HG02981 (cell line): ENCODE measurements around the gene RAB20.
A peak's percentile ranks its signal among the peaks of the same experiment; 100 is the strongest.
"Not testable (repeated sequence)": the region's sequence is repeated elsewhere in the genome, so short reads cannot be mapped to it uniquely, and the experiment has no call there.

ENCODE experiments used
- ATAC-seq: cut with Tn5 transposase; IDR thresholded peaks from one replicate; pipeline ENCODE4 v1.9.1; 2021; ENCODE audit warnings: mild to moderate bottlenecking, moderate library complexity; ENCODE audit not compliant: unreplicated experiment

The RAB20 gene, protein sequence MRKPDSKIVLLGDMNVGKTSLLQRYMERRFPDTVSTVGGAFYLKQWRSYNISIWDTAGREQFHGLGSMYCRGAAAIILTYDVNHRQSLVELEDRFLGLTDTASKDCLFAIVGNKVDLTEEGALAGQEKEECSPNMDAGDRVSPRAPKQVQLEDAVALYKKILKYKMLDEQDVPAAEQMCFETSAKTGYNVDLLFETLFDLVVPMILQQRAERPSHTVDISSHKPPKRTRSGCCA

DNA sequence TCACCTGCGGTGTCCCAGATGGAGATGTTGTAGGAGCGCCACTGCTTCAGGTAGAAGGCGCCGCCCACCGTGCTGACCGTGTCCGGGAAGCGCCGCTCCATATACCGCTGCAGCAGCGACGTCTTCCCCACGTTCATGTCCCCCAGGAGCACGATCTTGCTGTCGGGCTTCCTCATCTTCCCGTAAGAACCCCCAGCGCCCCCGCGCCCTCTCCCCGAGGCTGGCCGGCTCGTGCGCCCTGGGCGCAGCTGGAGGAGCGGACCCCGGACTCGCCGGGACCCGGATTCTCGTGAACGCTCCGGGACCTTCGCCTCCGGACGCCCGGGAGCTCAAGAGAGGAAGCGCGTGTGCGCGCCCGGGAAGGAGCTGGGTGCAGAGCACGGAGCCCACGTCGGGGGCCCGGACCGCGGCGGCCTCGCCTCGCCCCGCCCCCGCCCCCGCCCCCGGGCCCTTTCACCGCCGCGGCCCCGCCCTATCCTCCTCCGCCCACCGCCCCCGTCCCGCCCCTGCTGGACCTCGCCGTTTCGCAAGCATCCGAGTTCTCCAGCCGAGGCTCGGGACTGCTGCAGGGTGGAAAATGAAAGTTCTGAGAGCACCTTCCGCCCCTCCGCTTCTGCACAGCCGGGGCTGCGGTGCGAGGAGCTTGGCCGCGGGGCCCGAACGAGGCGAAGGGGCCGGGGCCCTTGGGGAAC lies at the start of gene RAB20:
RAB20 (minus strand) TSS at position 379 of the 692 bp plus-strand sequence; CDS start at position 176, 203 bp downstream.
- peak; percentile 69 for ATAC-seq

DNA sequence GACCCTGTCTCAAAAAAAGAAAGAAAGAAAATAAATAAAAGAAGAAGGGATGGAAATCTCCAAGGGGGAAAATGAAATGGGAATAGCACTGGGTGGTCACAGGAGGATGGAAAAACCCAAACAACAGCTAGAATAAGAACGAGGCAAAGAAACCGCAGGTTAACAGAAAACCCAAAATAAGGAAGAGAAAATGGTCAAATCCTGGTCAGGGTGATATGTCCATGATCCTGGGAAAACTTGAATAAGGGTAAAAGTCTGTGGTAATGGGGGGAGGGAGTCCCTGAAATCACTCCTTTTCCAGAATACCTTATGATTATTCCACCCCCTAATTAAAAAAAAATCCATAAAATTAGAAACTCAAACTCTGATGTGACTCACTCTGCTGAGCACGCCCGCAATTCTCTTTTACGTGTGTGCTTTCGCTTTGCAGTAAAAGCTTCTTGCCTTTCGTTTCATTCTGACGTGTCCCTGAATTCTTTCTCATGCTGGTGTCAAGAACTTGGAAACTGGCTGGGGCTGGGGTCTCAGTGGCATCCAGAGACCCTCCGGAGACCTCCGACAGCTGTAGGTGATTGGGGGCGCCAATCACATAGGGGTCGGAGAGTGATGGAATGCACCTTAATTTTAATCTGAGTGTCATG lies 49.6 kb upstream of the RAB20 start:
- no peak for ATAC-seq

DNA sequence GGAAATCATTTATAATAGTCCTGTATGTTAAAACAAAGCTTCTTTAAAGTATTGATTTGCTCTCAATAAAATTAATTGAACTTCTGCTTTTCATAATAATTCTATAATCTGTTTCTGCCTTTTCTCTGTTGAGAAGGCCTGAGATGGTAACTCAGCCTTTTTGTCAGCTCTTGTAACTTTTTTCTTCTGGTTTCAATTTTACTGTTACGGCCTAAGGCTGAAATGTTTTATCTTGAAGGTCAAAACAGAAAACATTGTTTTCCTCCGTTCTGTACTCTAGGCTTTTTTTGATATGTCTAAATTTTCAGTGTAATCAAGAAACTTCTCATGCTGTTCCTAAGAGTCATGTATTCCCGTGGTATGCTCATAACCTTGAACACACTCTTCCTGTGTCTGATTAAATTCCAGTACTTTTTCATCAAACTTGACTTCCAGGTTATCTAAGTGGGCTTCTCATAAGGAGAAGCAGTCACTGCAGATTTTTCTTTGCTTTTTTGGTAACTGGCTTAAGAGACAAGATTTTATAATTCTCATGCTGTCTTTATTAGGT lies 46.2 kb upstream of the RAB20 start:
- ATAC-seq = no peak

DNA sequence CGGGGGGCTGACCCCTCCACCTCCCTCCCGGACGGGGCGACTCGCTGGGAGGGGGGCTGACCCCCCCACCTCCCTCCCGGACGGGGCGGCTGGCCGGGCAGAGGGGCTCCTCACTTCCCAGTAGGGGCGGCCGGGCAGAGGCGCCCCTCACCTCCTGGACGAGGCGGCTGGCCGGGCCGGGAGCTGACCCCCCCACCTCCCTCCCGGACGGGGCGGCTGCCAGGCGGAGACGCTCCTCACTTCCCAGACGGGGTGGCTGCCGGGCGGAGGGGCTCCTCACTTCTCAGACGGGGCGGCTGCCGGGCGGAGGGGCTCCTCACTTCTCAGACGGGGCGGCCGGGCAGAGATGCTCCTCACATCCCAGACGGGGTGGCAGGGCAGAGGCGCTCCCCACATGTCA lies 44.8 kb upstream of the RAB20 start:
- not testable (repeated sequence) for ATAC-seq

DNA sequence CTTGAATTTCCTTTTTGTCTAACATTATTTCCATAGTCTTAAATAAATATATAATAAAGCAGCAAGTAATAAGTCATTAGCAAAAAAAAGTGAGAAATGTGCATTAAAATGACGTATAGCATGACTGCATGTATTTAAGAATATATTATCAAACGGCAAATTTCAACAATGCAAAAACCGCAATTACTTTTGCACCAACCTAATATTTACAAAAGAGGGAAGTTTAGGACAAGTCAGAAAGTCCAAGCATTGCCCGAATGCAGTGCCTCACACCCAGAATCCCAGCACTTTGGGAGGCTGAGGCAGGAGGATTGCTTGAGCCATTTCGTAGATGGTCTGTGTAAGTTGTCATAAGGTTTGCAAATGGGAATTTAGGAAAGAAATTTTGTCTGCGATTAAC lies 43.6 kb upstream of the RAB20 start:
- ATAC-seq = no peak

DNA sequence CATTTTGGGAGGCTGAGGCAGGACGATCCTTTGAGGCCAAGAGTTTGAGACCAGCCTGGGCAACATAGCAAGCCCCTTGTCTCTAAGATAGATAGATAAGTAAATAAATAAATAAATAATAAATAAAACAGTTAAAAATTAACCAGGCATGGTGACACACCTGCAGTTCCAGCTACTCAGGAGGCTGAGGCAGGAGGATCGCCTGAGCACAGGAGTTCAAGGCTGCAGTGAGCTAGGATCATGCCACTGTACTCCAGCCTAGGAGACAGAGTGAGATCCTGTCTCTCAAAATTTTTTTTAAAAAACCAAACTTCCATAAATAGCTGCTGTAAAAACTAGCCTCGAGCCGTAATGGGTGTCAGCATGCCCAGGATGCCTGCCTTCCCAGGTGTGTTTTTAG lies 39.5 kb upstream of the RAB20 start:
- ATAC-seq = no peak

DNA sequence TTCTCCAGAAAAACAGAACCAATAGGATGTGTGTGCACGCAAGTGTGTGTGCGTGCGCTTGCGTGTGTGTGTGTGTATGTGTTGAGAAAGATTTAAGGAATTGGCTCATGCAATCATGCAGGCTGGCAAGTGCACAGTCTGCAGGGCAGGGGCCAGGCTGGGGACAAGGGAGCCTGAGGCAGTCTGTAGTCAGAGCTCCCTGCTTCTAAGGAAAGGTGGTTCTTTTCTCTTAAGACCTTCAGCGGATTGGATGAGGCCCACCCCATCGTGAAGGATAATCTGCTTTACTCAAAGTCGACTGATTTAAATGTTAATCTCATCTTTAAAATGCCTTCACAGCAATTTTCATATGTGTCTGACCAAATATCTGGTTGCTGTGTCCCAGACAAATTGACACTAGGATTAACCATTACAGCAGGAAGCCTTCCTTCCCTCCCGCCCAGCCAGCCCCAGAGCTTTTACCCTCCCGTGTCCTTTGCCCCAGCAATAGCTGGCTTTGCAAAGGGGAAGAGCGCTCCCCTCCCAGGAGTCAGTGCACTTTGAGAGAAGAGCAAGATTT lies 38.8 kb upstream of the RAB20 start:
- no peak for ATAC-seq

DNA sequence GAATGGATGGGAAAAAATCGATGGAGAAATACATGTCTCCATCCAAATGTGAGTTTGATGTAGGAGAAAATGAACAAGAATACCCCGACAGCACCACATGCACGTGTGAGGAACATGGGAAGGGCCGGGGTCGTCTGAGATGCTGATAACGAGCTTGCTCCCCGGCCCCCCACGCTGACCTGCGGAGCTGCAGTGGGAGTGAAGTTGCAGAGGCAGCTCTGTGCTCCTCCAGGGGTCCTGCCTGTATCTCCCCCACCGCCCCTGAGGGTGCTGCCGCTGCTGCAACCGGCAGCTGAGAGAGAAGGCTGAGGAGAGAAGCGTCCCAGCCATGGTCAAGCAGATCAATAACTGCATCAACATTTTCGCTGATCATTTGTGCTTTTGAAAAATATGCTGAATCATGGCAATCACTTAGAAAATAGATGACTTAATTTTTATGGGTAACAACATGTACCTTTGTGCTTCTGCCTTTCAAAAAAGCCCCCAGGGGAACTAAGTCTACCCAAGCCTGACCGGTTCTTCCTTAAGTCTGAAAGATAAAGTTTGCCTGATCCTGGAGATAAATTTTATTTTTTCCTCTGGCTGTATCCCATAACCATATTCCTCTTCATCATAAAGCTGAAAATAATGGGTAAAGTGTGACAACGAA lies 35.6 kb upstream of the RAB20 start:
- ATAC-seq = no peak

DNA sequence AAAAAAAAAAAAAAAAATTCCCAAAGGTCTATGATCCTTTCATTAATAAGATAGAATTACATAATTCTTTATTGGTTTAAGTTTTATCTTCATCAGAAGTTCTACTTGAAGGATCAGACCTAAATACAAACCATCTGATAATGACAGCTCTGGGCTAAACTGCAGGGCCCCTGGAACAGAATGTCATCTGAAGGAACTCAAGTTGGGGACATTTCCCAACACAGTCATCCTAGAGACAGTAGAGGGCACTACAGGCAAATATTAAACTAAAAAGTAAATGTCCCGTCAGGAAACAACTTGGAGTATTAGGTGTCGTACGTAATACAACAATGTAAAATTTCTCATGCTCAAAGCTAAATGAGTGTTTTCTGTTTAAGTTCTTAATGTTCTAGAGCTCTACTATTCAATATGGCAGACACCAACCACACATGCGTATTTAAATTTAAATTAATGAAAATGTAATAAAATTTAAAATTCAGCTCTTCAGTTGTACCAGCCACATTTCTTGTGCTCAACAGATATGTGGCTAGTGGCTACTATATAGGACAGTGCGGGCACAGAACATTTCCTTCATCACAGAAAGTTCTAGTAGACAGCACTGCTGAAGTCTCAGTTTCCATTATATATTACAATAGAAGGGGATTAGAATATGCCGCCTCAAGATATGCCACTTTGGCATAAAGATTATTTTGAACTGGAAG lies 32.1 kb upstream of the RAB20 start:
- ATAC-seq = peak; percentile 79

DNA sequence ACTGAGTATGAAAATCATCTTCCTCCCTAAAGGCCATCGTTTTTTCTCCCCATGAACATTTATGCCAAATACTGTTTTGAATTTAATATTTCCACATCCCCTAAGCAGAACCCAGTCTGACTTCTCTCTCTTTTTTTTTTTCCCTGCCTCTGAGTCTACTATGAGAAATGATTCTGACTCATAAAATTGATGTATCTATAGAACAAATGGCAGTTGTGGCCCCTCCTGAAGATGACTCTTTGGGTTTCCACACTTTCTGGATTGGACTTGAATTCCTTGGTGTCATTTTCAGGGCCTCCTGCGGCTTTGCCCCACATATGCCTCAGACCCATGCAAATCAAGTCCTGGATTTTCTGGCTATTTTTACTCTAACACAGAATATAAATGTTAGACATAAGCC lies 31.1 kb upstream of the RAB20 start:
- ATAC-seq = no peak

DNA sequence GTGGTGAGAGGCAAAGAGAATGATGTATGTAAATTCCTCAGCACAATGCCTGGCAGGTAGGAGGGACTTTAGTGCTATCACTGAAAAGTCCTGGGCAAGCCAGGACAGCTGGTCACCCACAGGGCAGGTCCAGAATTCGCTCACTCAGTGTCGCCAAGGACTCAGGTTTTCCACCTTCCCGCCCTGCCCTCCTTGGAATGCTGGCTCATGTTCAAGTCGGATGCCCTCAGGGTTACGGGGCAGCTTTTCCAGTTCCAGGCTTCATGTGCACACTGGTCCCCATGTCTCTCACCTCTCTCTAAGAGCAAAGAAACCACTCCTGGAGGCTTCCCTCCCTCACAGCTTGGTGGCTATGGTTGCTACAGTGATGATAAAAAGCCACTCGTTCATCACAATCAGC lies 29.1 kb upstream of the RAB20 start:
- ATAC-seq = no peak

DNA sequence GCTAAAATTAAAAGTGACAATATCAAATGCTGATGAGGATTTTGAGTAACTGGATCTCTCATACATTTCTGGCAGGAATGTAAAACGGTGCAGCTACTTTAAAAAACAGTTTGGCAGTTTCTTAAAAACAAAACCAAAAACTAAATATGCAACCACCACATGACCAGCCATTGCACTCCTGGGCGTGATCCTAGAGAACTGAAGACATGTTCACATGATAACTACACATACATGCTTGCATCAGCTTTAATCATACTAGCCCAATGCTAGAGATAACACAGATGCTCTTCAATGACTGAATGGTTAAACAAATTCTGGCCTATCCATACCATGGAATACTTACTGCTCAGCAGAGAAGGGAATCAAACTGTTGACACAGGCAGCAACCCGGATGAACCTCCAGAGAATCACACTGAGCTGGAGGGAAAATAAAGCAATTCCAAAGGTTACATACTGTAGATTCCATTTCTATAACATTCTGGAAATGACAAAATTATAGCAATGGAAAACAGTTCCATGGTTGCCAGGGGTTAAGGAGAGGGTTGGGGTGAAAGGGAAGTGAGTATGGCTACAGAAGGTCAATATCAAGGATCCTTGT lies 28.4 kb upstream of the RAB20 start:
- ATAC-seq = no peak

DNA sequence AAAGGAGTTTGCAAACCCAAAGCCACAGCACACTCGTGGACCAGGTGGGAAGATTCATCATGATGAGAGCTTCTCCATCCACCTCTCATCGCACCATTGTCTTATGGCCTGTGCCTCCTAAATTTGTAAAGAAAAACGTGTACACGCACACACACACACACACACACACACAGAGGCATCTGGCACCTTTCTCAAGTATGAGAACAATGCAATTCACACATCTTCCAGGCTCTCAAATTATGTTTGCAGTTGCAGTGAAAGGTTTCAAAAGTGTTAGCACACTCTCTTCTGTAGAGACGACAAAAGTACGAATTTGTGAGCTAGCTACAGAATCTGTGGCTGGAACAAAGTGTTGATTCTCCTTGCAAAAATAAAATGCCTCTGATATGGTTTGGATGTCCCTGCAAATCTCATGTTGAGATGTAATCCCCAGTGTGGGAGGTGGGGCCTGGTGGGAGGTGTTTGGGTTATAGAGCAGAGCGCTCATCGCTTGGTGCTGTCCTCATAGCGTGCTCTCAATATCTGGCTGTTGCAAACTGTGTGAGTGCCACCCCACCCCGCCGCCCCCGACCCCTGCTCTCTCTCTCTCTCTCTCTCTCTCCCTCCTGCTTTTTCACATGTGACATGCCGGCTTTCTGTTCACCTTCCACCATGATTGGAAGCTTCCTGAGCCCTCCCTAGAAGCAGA lies 21.8 kb upstream of the RAB20 start:
- no peak for ATAC-seq

DNA sequence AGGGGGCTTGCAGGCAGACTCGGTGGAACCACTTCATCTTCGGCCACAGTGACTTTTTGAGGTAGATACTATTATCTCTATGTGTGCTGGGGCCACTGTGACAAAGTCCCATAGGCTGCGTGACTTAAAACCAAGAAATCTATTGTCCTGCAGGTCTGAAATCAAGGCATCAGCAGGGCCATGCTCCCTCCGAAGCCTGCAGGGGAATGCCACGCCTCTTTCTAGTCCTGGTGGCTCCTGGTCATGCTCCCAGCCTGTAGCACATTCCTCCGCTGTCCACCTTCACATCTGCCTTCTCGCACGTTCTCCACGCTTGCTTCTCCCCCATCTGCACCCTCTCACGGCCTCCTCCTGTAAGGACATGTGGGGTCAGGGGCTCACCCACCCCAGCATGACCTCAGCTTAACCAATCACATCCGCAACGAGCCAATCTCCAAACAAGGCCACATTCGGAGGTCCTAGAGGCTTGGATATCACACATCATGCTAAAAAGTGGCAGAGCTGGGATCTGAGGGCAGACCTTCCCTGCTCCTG lies 21.0 kb upstream of the RAB20 start:
- no peak for ATAC-seq

DNA sequence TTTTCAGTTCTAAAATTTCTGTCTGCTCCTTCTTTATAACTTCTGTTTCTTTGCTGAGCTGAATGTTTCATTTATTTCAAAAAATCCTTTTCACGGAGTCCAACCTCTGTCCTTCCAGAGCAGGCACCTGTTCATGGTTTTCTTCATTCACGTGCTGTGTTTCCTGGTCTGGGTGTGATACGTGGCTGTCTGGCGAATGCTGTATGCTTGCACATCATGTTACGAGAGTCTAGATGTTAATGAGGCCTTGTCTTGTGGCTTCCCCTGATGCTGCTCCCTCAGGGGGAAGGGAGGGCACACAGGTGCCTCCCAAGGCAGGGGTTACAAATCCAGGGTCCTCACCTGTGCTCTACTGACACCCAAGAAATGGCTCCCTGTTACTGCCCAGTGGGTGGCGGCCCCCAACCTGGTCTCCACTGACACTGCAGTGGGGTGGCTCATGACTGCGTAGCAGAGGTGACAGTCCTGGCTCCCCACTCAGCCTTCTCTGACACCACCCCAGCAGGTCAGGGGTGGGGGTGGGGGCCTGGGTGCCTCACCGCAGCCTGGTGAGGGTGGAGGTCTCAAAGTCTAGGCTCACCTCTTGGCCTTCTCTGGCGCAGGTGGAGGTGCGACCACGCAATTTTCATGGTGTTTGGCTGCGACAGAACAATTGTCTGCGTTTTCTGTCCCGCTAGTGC lies 20.1 kb upstream of the RAB20 start:
- no peak for ATAC-seq

DNA sequence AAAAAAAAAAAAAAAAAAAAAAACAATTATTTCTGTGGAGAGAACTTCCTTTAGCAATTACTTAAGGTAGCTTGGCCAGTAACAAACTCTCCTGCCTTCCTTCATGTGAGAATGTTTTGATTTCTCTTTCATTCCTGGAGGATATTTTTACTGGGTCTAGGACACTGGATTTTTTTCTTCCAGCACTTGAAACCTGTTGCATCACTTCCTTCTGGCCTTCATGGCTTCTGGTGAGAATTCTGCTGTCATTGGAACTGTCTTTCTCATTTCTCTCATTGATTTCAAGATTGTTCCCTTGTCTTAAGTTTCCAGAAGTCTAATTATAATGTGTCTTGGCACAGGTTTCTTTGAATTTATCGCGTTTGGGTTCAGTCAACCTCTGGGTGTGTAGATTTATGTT lies 19.3 kb upstream of the RAB20 start:
- ATAC-seq = no peak

DNA sequence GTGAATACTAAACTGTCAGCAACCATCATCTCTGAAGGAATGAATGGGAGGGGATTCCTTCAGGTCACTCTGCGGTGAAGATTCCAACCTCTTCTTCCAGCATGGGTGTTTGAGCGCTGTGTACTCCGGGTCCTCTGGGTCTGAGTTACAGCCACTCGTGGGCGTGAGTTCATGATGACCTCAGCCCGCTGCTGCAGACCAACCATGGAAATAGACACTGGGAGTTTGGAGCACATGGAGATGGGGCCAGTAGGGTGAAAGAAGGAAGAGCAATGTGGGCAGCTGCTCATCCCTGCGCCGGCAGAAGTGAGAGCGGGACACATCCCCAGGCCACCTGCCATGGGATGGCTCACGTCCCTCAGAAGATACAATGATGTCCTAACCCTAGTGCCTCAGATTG lies 16.8 kb upstream of the RAB20 start:
- ATAC-seq = no peak

DNA sequence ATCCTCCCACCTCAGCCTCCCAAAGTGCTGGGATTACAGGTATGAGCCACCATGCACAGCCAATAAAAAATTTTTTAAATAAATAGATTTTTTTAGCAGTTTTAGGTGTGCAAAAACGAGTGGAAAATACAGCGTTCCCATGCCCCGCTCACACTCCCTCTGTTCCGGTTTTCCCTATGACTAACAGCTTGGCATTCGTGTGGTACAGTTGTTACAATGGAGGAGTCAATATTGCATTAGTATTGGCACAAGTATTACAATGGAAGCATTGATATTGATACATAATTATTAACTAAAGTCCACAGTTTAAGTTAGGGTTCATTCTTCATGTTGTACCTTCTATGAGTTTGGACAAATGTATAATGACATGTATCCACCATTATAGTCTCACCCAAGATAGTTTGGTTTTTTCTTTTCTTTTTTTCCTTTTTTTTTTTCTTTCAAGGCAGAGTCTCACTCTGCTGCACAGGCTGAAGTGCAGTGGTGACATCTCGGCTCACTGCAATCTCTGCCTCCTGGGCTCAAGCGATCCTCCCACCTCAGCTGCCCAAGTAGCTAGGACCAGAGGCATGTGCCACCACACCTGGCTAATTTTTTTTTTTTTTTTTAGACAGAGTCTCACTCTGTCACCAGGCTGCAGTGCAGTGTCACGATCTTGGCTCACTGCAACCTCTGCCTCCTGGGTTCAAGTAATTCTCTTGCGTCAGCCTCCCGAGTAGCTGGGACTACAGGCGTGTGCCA lies 15.4 kb upstream of the RAB20 start:
- no peak for ATAC-seq
